Astrocyte of the spinal cord (primary cell): ENCODE results near the gene GTF2A1.

Experiments
- DNase-seq: peaks from one replicate; pipeline ENCODE4 v3.0.0; 2011; ENCODE audit warnings: low read depth, low spot score
- H3K4me3 ChIP-seq: 2 replicates; pipeline ENCODE4 v1.5.1; 2011; ENCODE audit warnings: low read depth, mild to moderate bottlenecking, low read length, moderate library complexity
- CTCF ChIP-seq: IDR thresholded peaks from 2 replicates; pipeline ENCODE4 v1.5.1; 2012; ENCODE audit warnings: low read depth, mild to moderate bottlenecking, low read length, inconsistent platforms
- in situ Hi-C: cut with HindIII; loops from 2 replicates; pipeline ENCODE4 v1.10.0; 2017; ENCODE audit warnings: low sequenced_read_pairs

The GTF2A1 gene

GRCh38 chr14:81125536-81125935 lies 95.2 kb downstream of the GTF2A1 start:
- no peak overlapping the region for H3K4me3 ChIP-seq
- DNase-seq: no peak
- in situ Hi-C loops: no loop called here
- no peak for TF ChIP-seq CTCF
